ENCODE results near the gene PASD1. TPM values are rescaled to one million over a fixed set of nuclear protein-coding genes. Genes with fewer than 3 reads are reported as not detected.
"Not testable (repeated sequence)": the region's sequence is repeated elsewhere in the genome, so short reads cannot be mapped to it uniquely, and the experiment has no call there.

PASD1 gene
- total RNA-seq, 4 donors from 2014 or later = not detected

GRCh38 chrX:151523351-151523750 lies 40.1 kb upstream of the PASD1 start:
- no peaks in the 10 kb centered on the region for H3K9me3 ChIP-seq

GRCh38 chrX:151536571-151536970 lies 26.9 kb upstream of the PASD1 start:
- intact Hi-C loops (cut with DNase I; ENCODE audit: low total_unique reads) = no loop called here
- no peaks in the 10 kb centered on the region for H3K27me3 ChIP-seq

More at GRCh38 chrX:151523351-151523750, 40.1 kb upstream of the PASD1 start:
- no peak for TF ChIP-seq CTCF (IDR thresholded peaks at IDR 0.05)
- no peak for TF ChIP-seq POLR2A (IDR thresholded peaks at IDR 0.05)
- H3K4me1 ChIP-seq = no peaks in the 10 kb centered on the region
- H3K27me3 ChIP-seq = no peaks in the 10 kb centered on the region
- no peak overlapping the region for H3K4me3 ChIP-seq
- no peaks in the 10 kb centered on the region for H3K36me3 ChIP-seq
- H3K27ac ChIP-seq = no peak overlapping the region
- intact Hi-C loops (cut with DNase I; ENCODE audit: low total_unique reads) = no loop called here
- DNase-seq = no peak

GRCh38 chrX:151537572-151537971 lies 25.9 kb upstream of the PASD1 start:
- intact Hi-C loops (cut with DNase I; ENCODE audit: low total_unique reads) = no loop called here
- Histone ChIP-seq H3K36me3 (no peaks in the 10 kb centered on the region), H3K4me3 (no peak overlapping the region), H3K27me3 (no peaks in the 10 kb centered on the region), H3K4me1 (no peaks in the 10 kb centered on the region), H3K27ac (no peak overlapping the region), H3K9me3 (no peaks in the 10 kb centered on the region)
- TF ChIP-seq CTCF (IDR thresholded peaks at IDR 0.05) (no peak), POLR2A (IDR thresholded peaks at IDR 0.05) (no peak)
- DNase-seq = no peak

More at GRCh38 chrX:151536571-151536970, 26.9 kb upstream of the PASD1 start:
- H3K4me1 ChIP-seq = no peaks in the 10 kb centered on the region
- no peak overlapping the region for H3K4me3 ChIP-seq
- DNase-seq = no peak
- no peaks in the 10 kb centered on the region for H3K9me3 ChIP-seq
- no peaks in the 10 kb centered on the region for H3K36me3 ChIP-seq
- no peak overlapping the region for H3K27ac ChIP-seq
- no peak for TF ChIP-seq POLR2A (IDR thresholded peaks at IDR 0.05)
- no peak for TF ChIP-seq CTCF (IDR thresholded peaks at IDR 0.05)

GRCh38 chrX:151538190-151539122 lies 25.0 kb upstream of the PASD1 start:
- DNase-seq = no peak
- TF ChIP-seq CTCF (IDR thresholded peaks at IDR 0.05) (no peak), POLR2A (IDR thresholded peaks at IDR 0.05) (no peak)
- Histone ChIP-seq H3K4me1 (no peaks in the 10 kb centered on the region), H3K36me3 (no peaks in the 10 kb centered on the region), H3K27me3 (no peaks in the 10 kb centered on the region), H3K4me3 (no peak overlapping the region), H3K9me3 (no peaks in the 10 kb centered on the region), H3K27ac (no peak overlapping the region)
- intact Hi-C loops (cut with DNase I; ENCODE audit: low total_unique reads) = no loop called here

- no peak overlapping the region for H3K27ac ChIP-seq
- intact Hi-C loops (cut with DNase I; ENCODE audit: low total_unique reads) = no loop called here
- H3K4me3 ChIP-seq = no peak overlapping the region
- DNase-seq = no peak
- no peaks in the 10 kb centered on the region for H3K36me3 ChIP-seq
- no peaks in the 10 kb centered on the region for H3K9me3 ChIP-seq
- no peaks in the 10 kb centered on the region for H3K4me1 ChIP-seq
- no peaks in the 10 kb centered on the region for H3K27me3 ChIP-seq
- TF ChIP-seq CTCF (IDR thresholded peaks at IDR 0.05) (no peak), POLR2A (IDR thresholded peaks at IDR 0.05) (no peak)
Observed at GRCh38 chrX:151543706-151544105, 19.8 kb upstream of the PASD1 start.

- H3K9me3 ChIP-seq; intact Hi-C loops (cut with DNase I; ENCODE audit: low total_unique reads); H3K27ac ChIP-seq; DNase-seq; H3K4me3 ChIP-seq; H3K36me3 ChIP-seq; H3K27me3 ChIP-seq; H3K4me1 ChIP-seq: not testable (repeated sequence)
Observed at GRCh38 chrX:151546226-151546625, 17.2 kb upstream of the PASD1 start.

- H3K36me3 ChIP-seq; DNase-seq; intact Hi-C loops (cut with DNase I; ENCODE audit: low total_unique reads); H3K4me3 ChIP-seq; H3K27me3 ChIP-seq; H3K9me3 ChIP-seq; H3K27ac ChIP-seq; H3K4me1 ChIP-seq: not testable (repeated sequence)
Observed at GRCh38 chrX:151551176-151551575, 12.3 kb upstream of the PASD1 start.
